Omental fat pad (tissue), 4 donors: Measurements from ENCODE around the gene GHRHR. TPM values are rescaled to one million over a fixed set of nuclear protein-coding genes. Genes with fewer than 3 reads are reported as not detected.

Experiments used
- ATAC-seq: fragments of 150-250 bp; one replicate; pipeline ENCODE4 v1.9.1; 2016; ENCODE audit warnings: mild to moderate bottlenecking, moderate library complexity; ENCODE audit not compliant: low FRiP score
- DNase-seq: peaks from one replicate; pipeline ENCODE4 v3.0.0-alpha.2; 2019; ENCODE audit warnings: low spot score
- CTCF ChIP-seq, 3 donors: fragments of 450-650 bp; IDR thresholded peaks; one replicate each; pipeline ENCODE4 v1.5.1; 2016 to 2017; ENCODE audit warnings: antibody characterized with exemption in 3 of 3, mild to moderate bottlenecking in 3 of 3, moderate library complexity in 2 of 3
- total RNA-seq, 4 donors: library from RNA; depleted of rRNA; stranded (reverse); fragments of >200 nt; gene quantifications; one replicate each; pipeline ENCODE4 v1.1.0, GENCODE V29; 2016

Gene GHRHR
- total RNA-seq, 4 donors from 2014 or later: not detected

GRCh38 chr7:31022117-31022516, 58.4 kb downstream of the GHRHR start:
- DNase-seq: no peak
- no peak for ATAC-seq
- TF ChIP-seq CTCF (IDR thresholded peaks at IDR 0.05): no peak

- DNase-seq: no peak
Measured at GRCh38 chr7:31022726-31023125, 59.0 kb downstream of the GHRHR start.

GRCh38 chr7:31023877-31024276, 60.1 kb downstream of the GHRHR start:
- no peak for TF ChIP-seq CTCF (IDR thresholded peaks at IDR 0.05)

More at GRCh38 chr7:31022726-31023125, 59.0 kb downstream of the GHRHR start:
- no peak for ATAC-seq
- TF ChIP-seq CTCF (IDR thresholded peaks at IDR 0.05): no peak

GRCh38 chr7:31027161-31027965, 63.6 kb downstream of the GHRHR start:
- no peak for TF ChIP-seq CTCF (IDR thresholded peaks at IDR 0.05)
- ATAC-seq (no peak), DNase-seq (no peak)

More at GRCh38 chr7:31023877-31024276, 60.1 kb downstream of the GHRHR start:
- no peak for DNase-seq
- no peak for ATAC-seq

GRCh38 chr7:31028006-31028405, 64.3 kb downstream of the GHRHR start:
- no peak for TF ChIP-seq CTCF (IDR thresholded peaks at IDR 0.05)
- ATAC-seq (no peak), DNase-seq (no peak)

- no peak for TF ChIP-seq CTCF (IDR thresholded peaks at IDR 0.05)
- no peak for DNase-seq
- ATAC-seq: no peak
Measured at GRCh38 chr7:31028417-31028992, 64.8 kb downstream of the GHRHR start.

Other genes with a start within 250 kb of the GHRHR start
- gene INMT, start 211.8 kb upstream of the GHRHR start, total RNA-seq: 100 to 1,000 TPM; 156 to 545 (median 222) TPM
- 10 to 100 TPM; 11.0 to 30.9 (median 18.9) TPM for gene MINDY4, start 192.5 kb upstream of the GHRHR start, total RNA-seq
- gene AQP1, start 52.1 kb upstream of the GHRHR start, total RNA-seq: 100 to 1,000 TPM; 291 to 685 (median 428) TPM
- gene ADCYAP1R1, start 88.4 kb downstream of the GHRHR start, total RNA-seq: 10 to 100 TPM in 3 of 4 donors, 1 to 10 TPM in 1; 3.3 to 60.4 (median 15.7) TPM